Measurements from ENCODE around the gene PAPSS1. TPM values are rescaled to one million over a fixed set of nuclear protein-coding genes. Genes with fewer than 3 reads are reported as not detected.

PAPSS1 gene
- total and polyA plus RNA-seq, 9 of the 15 experiments (the other 6 are each of a cell fraction or from before 2014, with no cell fraction given) = 21.1 to 53.9 (median 41.9) TPM

- TF ChIP-seq ZHX1 (conservative IDR thresholded peaks at IDR 0.05; ENCODE audit: low read length) (no peak), DLX4 (CRISPR knock-in tag; IDR thresholded peaks at IDR 0.05) (no peak), HDAC8 (tag; IDR thresholded peaks at IDR 0.05) (no peak), NCOA2 (IDR thresholded peaks at IDR 0.05; ENCODE audit: partially characterized antibody in 2 of 2) (no peak), ZNF3 (CRISPR knock-in tag; IDR thresholded peaks at IDR 0.05) (no peak), STAT6 (CRISPR knock-in tag; IDR thresholded peaks at IDR 0.05) (no peak), ETS2 (tag; IDR thresholded peaks at IDR 0.05; ENCODE audit: borderline replicate concordance, poor library complexity, severe bottlenecking) (no peak)
Observed at GRCh38 chr4:107577743-107578142, 142.3 kb downstream of the PAPSS1 start (continued).

Data from K562 (cell line).